ENCODE measurements around the gene SFI1. TPM values are rescaled to one million over a fixed set of nuclear protein-coding genes. Genes with fewer than 3 reads are reported as not detected.
A peak's percentile ranks its signal among the peaks of the same experiment; 100 is the strongest.

SFI1 gene
- total RNA-seq, 2 experiments from 2014 or later = 281 to 291 TPM

- intact Hi-C loops (cut with DNase I, micrococcal nuclease) = no loop called here
- Mint-ChIP-seq H3K4me3 (no peak overlapping the region), H3K4me1 (ENCODE audit: low read depth) (peaks cover 7% of the 10 kb centered on the region), H3K36me3 (ENCODE audit: low read depth) (peaks cover 69% of the 10 kb centered on the region), H3K27me3 (no peaks in the 10 kb centered on the region), H3K9me3 (no peaks in the 10 kb centered on the region), H3K27ac (peak overlapping the region; percentile 12)
- H3K27ac ChIP-seq (ENCODE audit: low read depth in 1 of 2, low read length in 2 of 2) = no peak overlapping the region
- ATAC-seq (ENCODE audit: poor library complexity) (no peak), DNase-seq (no peak)
- ChIA-PET CTCF (no interaction called here), POLR2A (interaction anchor here (2.0 kb wide), 1 partner anchor 12 kb away, joined by 7 read pairs; no protein-coding TSS in a partner anchor)
- H3K36me3 ChIP-seq (ENCODE audit: insufficient read depth, low read length) = peaks cover 69% of the 10 kb centered on the region
- no peaks in the 10 kb centered on the region for H3K27me3 ChIP-seq (ENCODE audit: control insufficient read depth in 1 of 2, insufficient read depth in 2 of 2, low read length in 2 of 2)
- H3K9me3 ChIP-seq (ENCODE audit: control insufficient read depth in 1 of 2, insufficient read depth in 1 of 2, low read length in 2 of 2) = no peaks in the 10 kb centered on the region
- H3K4me1 ChIP-seq (ENCODE audit: insufficient read depth, low read length) = peaks cover 19% of the 10 kb centered on the region
- TF ChIP-seq, protein P1, sequence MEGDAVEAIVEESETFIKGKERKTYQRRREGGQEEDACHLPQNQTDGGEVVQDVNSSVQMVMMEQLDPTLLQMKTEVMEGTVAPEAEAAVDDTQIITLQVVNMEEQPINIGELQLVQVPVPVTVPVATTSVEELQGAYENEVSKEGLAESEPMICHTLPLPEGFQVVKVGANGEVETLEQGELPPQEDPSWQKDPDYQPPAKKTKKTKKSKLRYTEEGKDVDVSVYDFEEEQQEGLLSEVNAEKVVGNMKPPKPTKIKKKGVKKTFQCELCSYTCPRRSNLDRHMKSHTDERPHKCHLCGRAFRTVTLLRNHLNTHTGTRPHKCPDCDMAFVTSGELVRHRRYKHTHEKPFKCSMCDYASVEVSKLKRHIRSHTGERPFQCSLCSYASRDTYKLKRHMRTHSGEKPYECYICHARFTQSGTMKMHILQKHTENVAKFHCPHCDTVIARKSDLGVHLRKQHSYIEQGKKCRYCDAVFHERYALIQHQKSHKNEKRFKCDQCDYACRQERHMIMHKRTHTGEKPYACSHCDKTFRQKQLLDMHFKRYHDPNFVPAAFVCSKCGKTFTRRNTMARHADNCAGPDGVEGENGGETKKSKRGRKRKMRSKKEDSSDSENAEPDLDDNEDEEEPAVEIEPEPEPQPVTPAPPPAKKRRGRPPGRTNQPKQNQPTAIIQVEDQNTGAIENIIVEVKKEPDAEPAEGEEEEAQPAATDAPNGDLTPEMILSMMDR (IDR thresholded peaks at IDR 0.05) = no peak
- no peak overlapping the region for H3K4me3 ChIP-seq (ENCODE audit: low read length)
These were observed 122.3 kb downstream of the SFI1 start for GRCh38 chr22:31618471-31619176.

DNA sequence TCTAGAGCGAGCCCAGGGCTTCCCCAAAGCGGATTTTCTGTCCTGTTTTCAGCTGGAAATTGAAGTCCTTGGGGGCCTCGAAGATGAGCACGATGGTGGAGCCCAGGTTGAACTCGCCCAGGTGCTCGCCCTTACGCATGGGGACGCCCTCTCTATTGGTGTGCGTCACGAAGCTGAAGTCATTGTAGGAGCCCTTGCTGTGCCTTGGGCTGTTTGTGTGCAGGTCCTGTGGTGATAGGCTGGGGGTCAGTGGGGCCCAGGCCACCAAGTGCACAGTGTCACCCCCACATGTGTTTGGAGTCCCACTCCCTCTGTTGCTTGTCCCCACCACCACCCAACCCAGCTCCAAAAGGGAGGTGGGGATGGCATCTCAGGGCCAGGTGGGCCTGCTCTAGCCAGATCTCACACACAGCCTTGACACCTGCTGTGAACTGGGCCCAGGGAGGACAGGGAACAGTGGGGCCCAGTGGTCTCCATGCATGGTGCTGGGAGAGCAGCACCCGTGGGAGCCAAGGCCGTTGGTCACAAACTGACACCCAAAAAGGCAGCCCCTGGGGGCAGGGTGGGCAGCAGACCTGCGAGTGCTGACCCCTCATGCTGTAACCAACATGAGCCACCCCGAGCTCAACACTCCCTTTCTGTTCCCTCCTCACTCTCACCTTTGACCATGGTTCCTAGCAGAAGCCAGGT, 123.4 kb downstream of the SFI1 start:
- Histone ChIP-seq H3K27ac (ENCODE audit: low read depth in 1 of 2, low read length in 2 of 2) (no peak overlapping the region), H3K4me1 (ENCODE audit: insufficient read depth, low read length) (peaks cover 15% of the 10 kb centered on the region), H3K36me3 (ENCODE audit: insufficient read depth, low read length) (peaks cover 67% of the 10 kb centered on the region), H3K4me3 (ENCODE audit: low read length) (no peak overlapping the region), H3K9me3 (ENCODE audit: control insufficient read depth in 1 of 2, insufficient read depth in 1 of 2, low read length in 2 of 2) (no peaks in the 10 kb centered on the region), H3K27me3 (ENCODE audit: control insufficient read depth in 1 of 2, insufficient read depth in 2 of 2, low read length in 2 of 2) (no peaks in the 10 kb centered on the region)
- H3K4me3 Mint-ChIP-seq = no peak overlapping the region
- ChIA-PET CTCF (interaction anchor here (0.6 to 0.7 kb wide), 2 partner anchors 75 to 215 kb away, joined by 3 read pairs; no protein-coding TSS in a partner anchor), POLR2A (interaction anchor here (2.7 kb wide), 1 partner anchor 10 kb away, joined by 12 read pairs; no protein-coding TSS in a partner anchor)
- ATAC-seq (ENCODE audit: poor library complexity) (no peak), DNase-seq (no peak)
- peaks cover 11% of the 10 kb centered on the region for H3K4me1 Mint-ChIP-seq (ENCODE audit: low read depth)
- H3K27me3 Mint-ChIP-seq = no peaks in the 10 kb centered on the region
- H3K9me3 Mint-ChIP-seq = no peaks in the 10 kb centered on the region
- intact Hi-C loops (cut with DNase I, micrococcal nuclease) = no loop called here
- H3K36me3 Mint-ChIP-seq (ENCODE audit: low read depth) = peaks cover 58% of the 10 kb centered on the region
- H3K27ac Mint-ChIP-seq = no peak overlapping the region
- TF ChIP-seq, protein P1 (IDR thresholded peaks at IDR 0.05) = no peak

- H3K27ac Mint-ChIP-seq = no peak overlapping the region
These were observed 124.6 kb downstream of the SFI1 start for GRCh38 chr22:31620756-31621480.

More at GRCh38 chr22:31620756-31621480, 124.6 kb downstream of the SFI1 start:
- H3K4me3 ChIP-seq (ENCODE audit: low read length) = no peak overlapping the region
- no peak overlapping the region for H3K4me3 Mint-ChIP-seq
- H3K4me1 ChIP-seq (ENCODE audit: insufficient read depth, low read length) = peaks cover 12% of the 10 kb centered on the region
- H3K27ac ChIP-seq (ENCODE audit: low read depth in 1 of 2, low read length in 2 of 2) = no peak overlapping the region
- H3K27me3 ChIP-seq (ENCODE audit: control insufficient read depth in 1 of 2, insufficient read depth in 2 of 2, low read length in 2 of 2) = no peaks in the 10 kb centered on the region
- TF ChIP-seq, protein P1 (IDR thresholded peaks at IDR 0.05) = no peak
- peaks cover 67% of the 10 kb centered on the region for H3K36me3 ChIP-seq (ENCODE audit: insufficient read depth, low read length)
- DNase-seq (peak in 1 of 14 experiments; percentile 22), ATAC-seq (ENCODE audit: poor library complexity) (no peak)
- H3K36me3 Mint-ChIP-seq (ENCODE audit: low read depth) = peaks cover 50% of the 10 kb centered on the region
- POLR2A ChIA-PET = interaction anchor here (2.7 kb wide), 1 partner anchor 9 kb away, joined by 12 read pairs; no protein-coding TSS in a partner anchor
- CTCF ChIA-PET = interaction anchor here (0.7 kb wide), 1 partner anchor 216 kb away, joined by 3 read pairs; no protein-coding TSS in a partner anchor
- intact Hi-C loops (cut with DNase I, micrococcal nuclease) = no loop called here
- H3K9me3 Mint-ChIP-seq = no peaks in the 10 kb centered on the region
- no peaks in the 10 kb centered on the region for H3K9me3 ChIP-seq (ENCODE audit: control insufficient read depth in 1 of 2, insufficient read depth in 1 of 2, low read length in 2 of 2)
- no peaks in the 10 kb centered on the region for H3K27me3 Mint-ChIP-seq
- peaks cover 10% of the 10 kb centered on the region for H3K4me1 Mint-ChIP-seq (ENCODE audit: low read depth)

Data from CD4-positive, alpha-beta T cell (primary cell).